Caco-2 (cell line): Measurements from ENCODE around the gene COL4A4. TPM values are rescaled to one million over a fixed set of nuclear protein-coding genes. Genes with fewer than 3 reads are reported as not detected.

Experiments
- BruUV-seq: library from RNA; stranded (reverse); fragments of 400-500 nt; replicated peaks from 2 replicates; lab custom pipeline; 2021; lab: Mats Ljungman, UMichigan
- CTCF ChIA-PET: fragments of 300-600 bp; sonication (Branson Sonifier 250); formaldehyde crosslinking; loops from one replicate; lab custom pipeline; 2022; ENCODE audit warnings: antibody characterized with exemption; lab: Charles Lee
- POLR2A ChIA-PET: fragments of 300-600 bp; sonication (Branson Sonifier 250); formaldehyde crosslinking; loops from one replicate; lab custom pipeline; 2022; ENCODE audit warnings: antibody characterized with exemption; lab: Charles Lee
- DNase-seq, 2 experiments: peaks; one replicate each; pipeline versions ENCODE4 v3.0.0 to v3.0.0-alpha.2; 2020 to 2022
- H3K27me3 ChIP-seq: replicated peaks from 2 replicates; pipeline ENCODE4 v1.6.0; 2011; ENCODE audit warnings: low read length; ENCODE audit not compliant: control insufficient read depth, insufficient read depth
- H3K36me3 ChIP-seq: 2 replicates; pipeline ENCODE4 v1.5.1; 2011; ENCODE audit warnings: low read length; ENCODE audit not compliant: control insufficient read depth, insufficient read depth
- H3K4me1 ChIP-seq: fragments of 250-450 bp; sonication (Bioruptor Pico); 2 replicates; pipeline ENCODE4 v1.5.1; 2020; ENCODE audit warnings: mild to moderate bottlenecking
- H3K4me3 ChIP-seq: 2 replicates; pipeline ENCODE4 v1.5.1; 2011; ENCODE audit warnings: low read depth, mild to moderate bottlenecking, control low read depth, low read length
- H3K9me3 ChIP-seq: fragments of 250-450 bp; sonication (Bioruptor Pico); 2 replicates; pipeline ENCODE4 v1.5.1; 2020; ENCODE audit warnings: mild to moderate bottlenecking, moderate library complexity
- H3K27ac Mint-ChIP-seq: one replicate; pipeline ENCODE4 v1.8.0; 2022; ENCODE audit warnings: mixed read lengths; ENCODE audit not compliant: unreplicated experiment
- H3K27me3 Mint-ChIP-seq: one replicate; pipeline ENCODE4 v1.8.0; 2022; ENCODE audit warnings: mixed read lengths; ENCODE audit not compliant: insufficient read depth, unreplicated experiment
- H3K36me3 Mint-ChIP-seq: one replicate; pipeline ENCODE4 v1.8.0; 2022; ENCODE audit warnings: mild to moderate bottlenecking, mixed read lengths; ENCODE audit not compliant: insufficient read depth, unreplicated experiment
- H3K4me1 Mint-ChIP-seq: one replicate; pipeline ENCODE4 v1.8.0; 2022; ENCODE audit warnings: low read depth, mixed read lengths; ENCODE audit not compliant: unreplicated experiment
- H3K4me3 Mint-ChIP-seq: one replicate; pipeline ENCODE4 v1.8.0; 2022; ENCODE audit warnings: mild to moderate bottlenecking, moderate library complexity, mixed read lengths; ENCODE audit not compliant: unreplicated experiment
- H3K9me3 Mint-ChIP-seq: one replicate; pipeline ENCODE4 v1.8.0; 2022; ENCODE audit warnings: mixed read lengths; ENCODE audit not compliant: unreplicated experiment
- CTCF ChIP-seq, 2 experiments: fragments of 200-600 bp in 1 of 2; IDR thresholded peaks; 1 replicate in 1 of 2; 2 replicates in 1 of 2; pipeline versions ENCODE4 v1.5.1 to v1.8.0; 2011 to 2022; ENCODE audit warnings: antibody characterized with exemption in 1 of 2, control low read depth in 1 of 2, inconsistent platforms in 1 of 2, low read depth in 1 of 2, low read length in 1 of 2, mild to moderate bottlenecking in 1 of 2, moderate library complexity in 1 of 2; ENCODE audit not compliant: insufficient read depth in 1 of 2, severe bottlenecking in 1 of 2, unreplicated experiment in 1 of 2
- intact Hi-C: fragments of 100-400 bp; cut with micrococcal nuclease; formaldehyde crosslinking; loops from one replicate; pipeline ENCODE4 v1.10.0; 2022; ENCODE audit not compliant: unreplicated experiment
- total RNA-seq: library from RNA; stranded (reverse); gene quantifications from 2 replicates; pipeline ENCODE4 v1.2.3, GENCODE V29; 2022

Gene COL4A4
- total RNA-seq, 1 experiment from 2014 or later = 8.7 TPM

GRCh38 chr2:227118353-227118752 lies 45.7 kb downstream of the COL4A4 start:
- H3K27ac Mint-ChIP-seq = no peak overlapping the region
- intact Hi-C loops = no loop called here
- no peak overlapping the region for H3K4me3 Mint-ChIP-seq

GRCh38 chr2:227117852-227118251 lies 46.2 kb downstream of the COL4A4 start:
- H3K9me3 Mint-ChIP-seq = no peaks in the 10 kb centered on the region
- POLR2A ChIA-PET = no interaction called here
- TF ChIP-seq CTCF (IDR thresholded peaks at IDR 0.05; ENCODE audit: insufficient read depth in 1 of 2, low read depth in 1 of 2, low read length in 1 of 2, severe bottlenecking in 1 of 2, unreplicated experiment in 1 of 2) = no peak
- H3K27ac Mint-ChIP-seq = no peak overlapping the region
- intact Hi-C loops = no loop called here
- Histone ChIP-seq H3K4me3 (no peak overlapping the region), H3K9me3 (no peaks in the 10 kb centered on the region), H3K36me3 (no peaks in the 10 kb centered on the region), H3K27me3 (no peaks in the 10 kb centered on the region), H3K4me1 (no peaks in the 10 kb centered on the region)
- no peaks in the 10 kb centered on the region for H3K4me1 Mint-ChIP-seq
- BruUV-seq = no TSS peak
- H3K27me3 Mint-ChIP-seq = no peaks in the 10 kb centered on the region
- no peaks in the 10 kb centered on the region for H3K36me3 Mint-ChIP-seq
- H3K4me3 Mint-ChIP-seq = no peak overlapping the region
- CTCF ChIA-PET = no interaction called here
- DNase-seq = no peak

More at GRCh38 chr2:227118353-227118752, 45.7 kb downstream of the COL4A4 start:
- Mint-ChIP-seq H3K4me1 (no peaks in the 10 kb centered on the region), H3K36me3 (no peaks in the 10 kb centered on the region), H3K27me3 (no peaks in the 10 kb centered on the region), H3K9me3 (no peaks in the 10 kb centered on the region)
- DNase-seq = no peak
- BruUV-seq = no TSS peak
- ChIA-PET POLR2A (no interaction called here), CTCF (no interaction called here)
- Histone ChIP-seq H3K4me1 (no peaks in the 10 kb centered on the region), H3K4me3 (no peak overlapping the region), H3K27me3 (no peaks in the 10 kb centered on the region), H3K9me3 (no peaks in the 10 kb centered on the region), H3K36me3 (no peaks in the 10 kb centered on the region)
- no peak for TF ChIP-seq CTCF (IDR thresholded peaks at IDR 0.05; ENCODE audit: insufficient read depth in 1 of 2, low read depth in 1 of 2, low read length in 1 of 2, severe bottlenecking in 1 of 2, unreplicated experiment in 1 of 2)

- no TSS peak for BruUV-seq
- Histone ChIP-seq H3K36me3 (no peaks in the 10 kb centered on the region), H3K27me3 (no peaks in the 10 kb centered on the region), H3K4me3 (no peak overlapping the region), H3K4me1 (no peaks in the 10 kb centered on the region), H3K9me3 (no peaks in the 10 kb centered on the region)
- intact Hi-C loops = no loop called here
- no peak overlapping the region for H3K27ac Mint-ChIP-seq
- ChIA-PET CTCF (no interaction called here), POLR2A (no interaction called here)
- no peaks in the 10 kb centered on the region for H3K36me3 Mint-ChIP-seq
- H3K9me3 Mint-ChIP-seq = no peaks in the 10 kb centered on the region
- no peak for DNase-seq
- no peaks in the 10 kb centered on the region for H3K27me3 Mint-ChIP-seq
- TF ChIP-seq CTCF (IDR thresholded peaks at IDR 0.05; ENCODE audit: insufficient read depth in 1 of 2, low read depth in 1 of 2, low read length in 1 of 2, severe bottlenecking in 1 of 2, unreplicated experiment in 1 of 2) = no peak
- no peaks in the 10 kb centered on the region for H3K4me1 Mint-ChIP-seq
- no peak overlapping the region for H3K4me3 Mint-ChIP-seq
Observed at GRCh38 chr2:227117027-227117426, 47.0 kb downstream of the COL4A4 start.
